HG02973 (cell line): ENCODE data around the gene LPGAT1.

Experiments used
- ATAC-seq: cut with Tn5 transposase; IDR thresholded peaks from one replicate; pipeline ENCODE4 v1.9.1; 2021; ENCODE audit warnings: moderate library complexity; ENCODE audit not compliant: unreplicated experiment

The LPGAT1 gene

DNA sequence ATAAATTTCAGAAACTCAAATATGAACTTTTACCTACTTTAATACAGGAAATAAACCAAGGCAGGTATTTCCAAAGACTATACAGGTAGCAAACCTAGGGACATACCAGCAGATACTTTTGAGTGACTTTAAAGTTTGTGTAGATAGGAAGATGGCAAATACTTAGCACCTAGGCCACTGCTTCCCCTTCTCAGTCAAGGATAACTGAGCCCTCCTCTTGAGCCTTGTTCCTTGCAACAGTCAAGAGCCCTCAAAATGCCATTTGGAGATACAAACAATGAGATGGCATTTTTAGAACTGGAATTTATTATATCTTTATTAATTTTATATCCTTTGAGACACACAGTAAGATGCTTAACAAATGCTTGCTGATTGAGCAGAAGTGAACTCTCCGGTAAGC lies 65.9 kb downstream of the LPGAT1 start:
- ATAC-seq = no peak

DNA sequence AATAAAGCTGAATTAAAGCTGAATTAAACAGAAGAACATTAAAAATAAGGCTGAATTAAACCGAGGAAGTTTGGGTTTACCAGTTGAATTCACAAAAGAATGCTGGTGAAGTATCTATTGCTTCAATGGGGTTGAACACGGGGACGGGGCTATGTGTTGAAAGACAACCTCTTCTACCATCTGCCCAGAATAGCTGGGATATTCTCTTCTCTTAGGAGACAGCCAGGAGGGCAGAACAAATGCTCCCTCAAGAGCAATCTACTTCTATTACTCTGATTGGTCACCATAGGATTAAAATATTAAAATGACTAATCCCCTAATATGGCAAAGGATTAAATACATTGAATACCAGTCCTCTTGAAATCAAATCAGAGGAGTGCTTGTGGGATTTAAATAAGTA lies 68.4 kb downstream of the LPGAT1 start:
- ATAC-seq = no peak

GRCh38 chr1:211761400-211761799 lies 69.2 kb downstream of the LPGAT1 start:
- ATAC-seq = no peak

GRCh38 chr1:211756471-211757020 lies 74.0 kb downstream of the LPGAT1 start:
- ATAC-seq = no peak

DNA sequence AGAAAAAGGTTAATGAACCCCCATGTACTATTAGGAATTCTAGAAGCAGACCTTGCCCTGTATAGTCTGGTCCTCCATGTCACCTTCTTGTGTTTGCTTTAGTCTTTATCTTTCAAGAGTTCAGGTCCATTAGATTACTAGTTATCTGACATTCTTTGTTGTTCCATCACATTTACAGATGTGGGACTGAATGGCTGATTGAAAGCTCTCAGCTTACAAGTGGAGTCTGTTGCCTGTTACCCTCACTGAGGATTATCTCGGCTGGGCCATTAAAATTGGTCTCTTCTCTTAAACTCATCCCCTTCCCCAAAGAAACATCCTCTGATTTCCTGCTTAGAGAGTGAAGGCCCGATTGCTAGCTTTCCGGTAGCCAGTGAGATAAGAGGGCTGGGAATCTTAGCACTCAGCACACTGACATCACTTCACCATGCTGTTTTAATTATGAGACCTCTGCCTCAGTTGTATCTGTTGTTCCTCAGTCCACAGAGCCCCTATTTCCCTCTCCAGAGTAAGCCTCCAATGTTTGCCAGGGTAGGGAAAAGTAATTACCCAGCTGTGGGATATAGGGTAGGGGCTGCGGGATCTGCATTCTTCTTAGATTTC lies 76.8 kb downstream of the LPGAT1 start:
- no peak for ATAC-seq

DNA sequence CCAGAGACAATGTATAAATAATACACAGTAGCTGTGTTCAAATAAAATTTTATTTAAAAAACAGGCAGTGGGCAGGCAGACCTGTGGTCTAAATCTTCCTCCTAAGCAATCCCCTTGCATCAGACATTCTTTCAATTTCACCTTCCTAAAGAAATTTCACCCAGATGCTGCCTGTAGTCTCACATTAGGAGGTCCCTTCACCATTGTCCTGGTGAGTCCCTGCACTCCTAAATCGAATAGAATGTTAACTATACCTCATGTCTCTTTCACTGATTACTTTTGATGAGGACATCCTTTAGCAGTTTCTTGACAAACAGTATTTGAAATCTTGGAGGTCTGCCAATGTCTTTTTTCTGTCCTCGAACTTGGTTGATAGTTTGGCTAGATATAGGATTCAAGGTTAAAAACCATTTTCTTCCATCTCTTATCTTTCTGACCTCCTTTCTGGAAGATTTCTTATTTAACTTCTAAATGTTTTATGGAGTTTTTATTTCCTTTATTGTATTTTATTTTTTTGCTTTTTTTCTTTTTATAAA lies 77.5 kb downstream of the LPGAT1 start:
- ATAC-seq = no peak

- ATAC-seq = no peak
Observed at GRCh38 chr1:211752317-211752716, 78.2 kb downstream of the LPGAT1 start.

DNA sequence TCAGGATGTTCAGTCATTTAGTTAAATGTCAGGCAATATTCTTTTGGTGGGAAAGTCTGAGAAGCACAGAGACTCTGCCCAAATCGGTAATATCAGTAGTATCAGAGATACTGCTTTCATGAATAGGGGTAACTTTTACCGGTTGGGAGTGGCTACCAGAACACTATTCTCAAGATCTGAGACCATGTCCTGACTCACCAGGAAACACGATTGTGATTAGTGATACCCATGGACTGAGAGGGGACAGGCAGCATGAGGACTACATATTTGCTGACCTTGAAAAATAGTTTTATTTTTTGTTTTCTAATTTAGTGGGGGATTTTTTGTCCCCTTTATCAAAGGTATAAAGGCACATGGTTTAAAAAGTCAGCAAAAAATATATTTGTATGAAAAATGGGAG lies 79.1 kb downstream of the LPGAT1 start:
- no peak for ATAC-seq

GRCh38 chr1:211750599-211750998 lies 80.0 kb downstream of the LPGAT1 start:
- no peak for ATAC-seq

DNA sequence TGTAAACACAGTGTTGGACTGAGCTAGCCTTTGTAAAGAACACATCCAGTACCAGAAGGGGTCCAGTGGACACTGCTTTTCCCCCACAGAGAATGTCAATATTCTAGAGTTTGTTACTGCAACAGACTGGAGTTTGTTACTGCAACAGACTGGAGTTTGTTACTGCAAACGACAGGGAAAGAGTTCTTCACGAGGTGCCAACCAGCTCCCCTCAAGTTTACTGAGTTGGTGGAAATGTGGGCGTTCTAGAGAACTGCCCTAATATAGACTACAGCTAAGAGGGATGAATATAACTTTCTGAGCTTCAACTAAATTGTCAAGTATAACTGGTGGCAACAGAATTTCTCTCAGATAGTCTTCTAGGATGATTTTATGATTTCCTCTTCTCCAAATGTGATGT lies 81.3 kb downstream of the LPGAT1 start:
- no peak for ATAC-seq

- no peak for ATAC-seq
Observed at GRCh38 chr1:211748810-211749209, 81.8 kb downstream of the LPGAT1 start.

GRCh38 chr1:211742889-211743529 lies 87.6 kb downstream of the LPGAT1 start:
- no peak for ATAC-seq

GRCh38 chr1:211742272-211742671 lies 88.3 kb downstream of the LPGAT1 start:
- ATAC-seq = no peak

- no peak for ATAC-seq
Observed at GRCh38 chr1:211741788-211742187, 88.8 kb downstream of the LPGAT1 start.

GRCh38 chr1:211741116-211741515 lies 89.4 kb downstream of the LPGAT1 start:
- no peak for ATAC-seq

DNA sequence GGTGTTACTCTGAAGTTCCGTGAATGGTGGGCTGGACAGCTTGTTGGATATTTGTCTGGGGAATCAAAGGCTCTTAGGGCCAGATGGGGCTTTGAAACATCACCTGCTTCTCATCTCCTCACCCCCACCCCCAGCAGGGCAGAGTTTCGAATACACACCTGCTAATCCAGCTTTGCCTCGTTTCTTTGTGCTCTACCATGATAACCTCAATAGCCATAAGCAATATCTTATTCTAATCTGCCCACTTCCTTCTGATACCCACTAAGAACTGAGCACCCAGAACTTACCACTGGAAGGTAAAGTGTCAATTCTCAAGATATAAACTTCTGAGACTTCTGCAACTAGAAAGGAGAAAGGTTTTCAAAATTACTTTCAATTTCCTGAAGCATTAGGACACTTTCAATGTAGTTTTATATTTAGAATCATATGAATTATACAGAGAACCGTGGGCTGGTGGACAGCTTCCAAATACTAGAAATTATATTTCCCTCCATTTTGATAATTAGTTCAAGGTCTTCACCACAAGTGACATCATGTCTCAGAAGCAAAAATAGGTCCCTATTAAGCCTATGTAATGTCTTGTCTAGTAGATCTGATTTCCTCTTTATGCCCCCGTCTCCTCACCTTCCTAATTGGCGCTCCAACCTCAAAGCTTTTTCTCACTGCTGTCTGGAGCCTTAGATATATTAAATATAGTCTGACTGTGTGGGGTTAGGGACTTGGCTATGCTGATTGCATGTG lies 90.7 kb downstream of the LPGAT1 start:
- ATAC-seq = peak; percentile 50

DNA sequence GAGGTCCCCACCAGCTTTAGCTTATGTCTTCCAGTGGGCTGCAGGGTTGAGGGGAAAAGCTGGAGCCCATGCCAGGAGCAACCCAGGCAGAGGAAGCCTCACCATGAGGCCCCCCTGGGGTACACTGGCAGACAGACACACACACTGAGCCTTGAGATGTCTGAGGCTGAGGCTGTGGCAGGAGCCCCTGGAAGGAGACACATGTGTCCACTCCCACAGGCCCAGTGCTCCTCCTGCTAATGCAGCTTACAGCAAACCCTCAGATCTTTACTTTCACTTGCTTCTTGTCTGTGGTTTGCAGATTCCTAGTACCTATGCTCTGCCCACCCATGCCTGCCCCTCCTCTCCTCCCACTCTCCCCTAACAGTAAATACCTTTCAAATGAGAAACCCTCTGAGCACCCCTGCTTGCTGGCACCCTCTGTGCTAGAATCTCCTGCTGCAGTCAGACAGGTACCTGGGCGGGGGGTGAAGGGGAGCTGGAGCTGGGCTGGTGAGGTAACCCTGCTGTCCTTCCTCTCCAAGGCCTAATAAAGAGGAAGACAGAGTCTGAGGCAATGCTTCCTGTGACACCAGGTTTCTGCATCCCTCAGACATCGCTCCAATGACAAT lies 91.8 kb downstream of the LPGAT1 start:
- peak; percentile 50 for ATAC-seq

GRCh38 chr1:211738096-211738690 lies 92.4 kb downstream of the LPGAT1 start:
- no peak for ATAC-seq

- no peak for ATAC-seq
Observed at GRCh38 chr1:211737115-211738035, 93.2 kb downstream of the LPGAT1 start.
